Mucosa of gallbladder (tissue), 1 donor: ENCODE results near the gene DIDO1. TPM values are rescaled to one million over a fixed set of nuclear protein-coding genes. Genes with fewer than 3 reads are reported as not detected.

Experiments used
- DNase-seq: peaks from one replicate; pipeline ENCODE4 v3.0.0-alpha.2; 2020; ENCODE audit warnings: low spot score
- total RNA-seq: library from RNA; stranded (reverse); gene quantifications from one replicate; pipeline ENCODE4 v1.2.1, GENCODE V29; 2021
- donor health status: DM: no; HTN: no; CAD: no.

Gene DIDO1
- total RNA-seq: 61.1 TPM

- peak; percentile 89 for DNase-seq
Measured at GRCh38 chr20:62926229-62927127, at the start of gene DIDO1. TSS of gene DIDO1 (minus strand) at chr20:62926505.

- DNase-seq: no peak
Measured at GRCh38 chr20:62975251-62975760, 49.0 kb upstream of the DIDO1 start.

GRCh38 chr20:62972845-62973745 is 46.8 kb upstream of the DIDO1 start:
- DNase-seq: no peak

- DNase-seq: peak; percentile 87
Measured at GRCh38 chr20:62971950-62972844, 45.9 kb upstream of the DIDO1 start.

GRCh38 chr20:62971211-62971949 is 45.1 kb upstream of the DIDO1 start:
- DNase-seq: no peak

GRCh38 chr20:62970307-62971210 is 44.3 kb upstream of the DIDO1 start:
- DNase-seq: no peak

- no peak for DNase-seq
Measured at GRCh38 chr20:62969939-62970306, 43.6 kb upstream of the DIDO1 start.

- no peak for DNase-seq
Measured at GRCh38 chr20:62969179-62969760, 43.0 kb upstream of the DIDO1 start.

- DNase-seq: no peak
Measured at GRCh38 chr20:62968378-62969178, 42.3 kb upstream of the DIDO1 start.

- DNase-seq: no peak
Measured at GRCh38 chr20:62967628-62968351, 41.5 kb upstream of the DIDO1 start.

- no peak for DNase-seq
Measured at GRCh38 chr20:62967149-62967501, 40.8 kb upstream of the DIDO1 start.

- DNase-seq: no peak
Measured at GRCh38 chr20:62966212-62967148, 40.2 kb upstream of the DIDO1 start.

GRCh38 chr20:62965363-62965771 is 39.1 kb upstream of the DIDO1 start:
- no peak for DNase-seq

GRCh38 chr20:62964700-62965099 is 38.4 kb upstream of the DIDO1 start:
- no peak for DNase-seq

GRCh38 chr20:62963614-62964397 is 37.5 kb upstream of the DIDO1 start:
- DNase-seq: no peak
